Hepatocyte (in vitro differentiated cells): ENCODE results near the gene ZNF496. TPM values are rescaled to one million over a fixed set of nuclear protein-coding genes. Genes with fewer than 3 reads are reported as not detected.
"Not testable (repeated sequence)": the region's sequence is repeated elsewhere in the genome, so short reads cannot be mapped to it uniquely, and the experiment has no call there.

ENCODE experiments used
- DNase-seq: peaks from one replicate; pipeline ENCODE4 v3.0.0-alpha.2; 2016; ENCODE audit warnings: low spot score
- H2AFZ ChIP-seq: fragments of 200-600 bp; sonication (generic); 2 replicates; pipeline ENCODE4 v1.6.0; 2016; ENCODE audit warnings: antibody characterized with exemption, mild to moderate bottlenecking
- H3K27ac ChIP-seq: fragments of 200-600 bp; sonication (generic); 2 replicates; pipeline ENCODE4 v1.5.1; 2016; ENCODE audit warnings: mild to moderate bottlenecking
- H3K27me3 ChIP-seq: fragments of 200-600 bp; sonication (generic); 2 replicates; pipeline ENCODE4 v1.6.1; 2016
- H3K36me3 ChIP-seq: fragments of 200-600 bp; sonication (generic); replicated peaks from 2 replicates; pipeline ENCODE4 v1.5.1; 2016; ENCODE audit warnings: low read depth; ENCODE audit not compliant: insufficient read depth
- H3K4me1 ChIP-seq: fragments of 200-600 bp; sonication (generic); 2 replicates; pipeline ENCODE4 v1.5.1; 2016; ENCODE audit warnings: mild to moderate bottlenecking, moderate library complexity; ENCODE audit not compliant: insufficient read depth
- H3K4me2 ChIP-seq: fragments of 200-600 bp; sonication (generic); 2 replicates; pipeline ENCODE4 v1.6.0; 2016
- H3K4me3 ChIP-seq: fragments of 200-600 bp; sonication (generic); 2 replicates; pipeline ENCODE4 v1.5.1; 2016; ENCODE audit warnings: mild to moderate bottlenecking
- H3K79me2 ChIP-seq: fragments of 200-600 bp; sonication (generic); 2 replicates; pipeline ENCODE4 v1.6.0; 2017; ENCODE audit warnings: mild to moderate bottlenecking
- H3K9me2 ChIP-seq: fragments of 200-600 bp; sonication (generic); replicated peaks from 2 replicates; pipeline ENCODE4 v1.6.0; 2017; ENCODE audit warnings: mild to moderate bottlenecking; ENCODE audit not compliant: insufficient read depth
- H3K9me3 ChIP-seq: fragments of 200-600 bp; sonication (generic); 2 replicates; pipeline ENCODE4 v1.5.1; 2016; ENCODE audit warnings: low read depth, mild to moderate bottlenecking
- H4K20me1 ChIP-seq: fragments of 200-600 bp; sonication (generic); 2 replicates; pipeline ENCODE4 v1.6.0; 2016; ENCODE audit warnings: mild to moderate bottlenecking; ENCODE audit not compliant: insufficient read depth, poor library complexity, severe bottlenecking
- CTCF ChIP-seq: fragments of 200-600 bp; sonication (generic); IDR thresholded peaks from 2 replicates; pipeline ENCODE4 v1.5.1; 2016; ENCODE audit warnings: antibody characterized with exemption, mild to moderate bottlenecking; ENCODE audit not compliant: poor library complexity
- EZH2 ChIP-seq: fragments of 200-600 bp; sonication (generic); IDR thresholded peaks from 2 replicates; pipeline ENCODE4 v1.6.1; 2016; ENCODE audit warnings: antibody characterized with exemption, mild to moderate bottlenecking, borderline replicate concordance
- EZH2phosphoT487 ChIP-seq: fragments of 200-600 bp; sonication (generic); IDR thresholded peaks from one replicate; pipeline ENCODE4 v1.6.1; 2018; ENCODE audit warnings: antibody characterized with exemption, mild to moderate bottlenecking, low read depth, moderate library complexity; ENCODE audit not compliant: unreplicated experiment, severe bottlenecking
- WGBS: methylation state at CpG from one replicate; pipeline ENCODE4 v1.1.6; 2016; ENCODE audit warnings: low lambda C conversion rate; ENCODE audit errors: missing lambda C conversion rate; 5-methylcytosine and 5-hydroxymethylcytosine counted together
- polyA plus RNA-seq: library from polyadenylated mRNA; unstranded; fragments of >200 nt; fragmentation: Nextera tagmentation; extraction: Ambion mirVana; gene quantifications from 2 replicates; pipeline ENCODE4 v1.2.1, GENCODE V29; 2016
- small RNA-seq: library from RNA; depleted of rRNA; stranded (forward); fragments of <200 nt; gene quantifications from one replicate; pipeline ENCODE3, GENCODE V24; 2014
- total RNA-seq: library from RNA; depleted of rRNA; stranded (reverse); fragments of >200 nt; gene quantifications from 2 replicates; pipeline ENCODE4 v1.2.3, GENCODE V29; 2014

ZNF496 gene
- total and polyA plus RNA-seq, 2 experiments from 2014 or later = 10.5 to 16.5 TPM

DNA sequence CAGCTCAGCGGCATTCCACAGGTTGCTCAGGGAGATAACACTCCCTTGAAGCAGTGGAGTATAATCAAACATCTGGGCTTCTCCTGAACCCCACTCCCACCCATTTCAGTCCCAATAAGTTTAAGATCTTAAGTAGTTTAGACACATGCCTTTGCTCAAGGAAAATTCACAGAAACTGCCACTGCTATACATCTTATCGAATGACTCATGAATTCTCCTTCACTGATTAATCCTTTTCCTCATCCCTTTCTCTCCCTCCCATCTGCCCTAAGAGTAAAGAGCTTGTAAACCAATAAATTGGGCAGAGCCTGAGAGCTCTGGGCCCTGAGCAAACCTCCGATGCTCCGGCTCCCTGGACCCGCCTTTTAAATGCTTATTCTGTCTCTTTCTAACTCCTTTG, 65.6 kb downstream of the ZNF496 start:
- Histone ChIP-seq H3K27ac (no peak overlapping the region), H3K9me2 (no peaks in the 10 kb centered on the region), H3K9me3 (no peaks in the 10 kb centered on the region), H3K4me2 (no peak overlapping the region), H3K4me1 (no peaks in the 10 kb centered on the region), H3K27me3 (no peaks in the 10 kb centered on the region), H4K20me1 (no peaks in the 10 kb centered on the region), H2AFZ (no peak overlapping the region), H3K36me3 (no peaks in the 10 kb centered on the region), H3K4me3 (no peak overlapping the region), H3K79me2 (no peaks in the 10 kb centered on the region)
- TF ChIP-seq EZH2 (no peak), CTCF (no peak), EZH2phosphoT487 (no peak)
- 88% methylated on average over 5 of the region's 5 CpGs for WGBS
- no peak for DNase-seq

GRCh38 chr1:247255772-247256171, 75.9 kb downstream of the ZNF496 start, which contains the start of gene VN1R5:
TSS of gene VN1R5 (plus strand) at chr1:247256072.
- not testable (repeated sequence) for H3K4me2 ChIP-seq, H3K4me1 ChIP-seq, H3K27me3 ChIP-seq, DNase-seq, H4K20me1 ChIP-seq, H3K36me3 ChIP-seq, H2AFZ ChIP-seq, H3K9me2 ChIP-seq, H3K79me2 ChIP-seq, H3K9me3 ChIP-seq, H3K27ac ChIP-seq, H3K4me3 ChIP-seq
- WGBS = 91% methylated on average over 1 of the region's 1 CpG

DNA sequence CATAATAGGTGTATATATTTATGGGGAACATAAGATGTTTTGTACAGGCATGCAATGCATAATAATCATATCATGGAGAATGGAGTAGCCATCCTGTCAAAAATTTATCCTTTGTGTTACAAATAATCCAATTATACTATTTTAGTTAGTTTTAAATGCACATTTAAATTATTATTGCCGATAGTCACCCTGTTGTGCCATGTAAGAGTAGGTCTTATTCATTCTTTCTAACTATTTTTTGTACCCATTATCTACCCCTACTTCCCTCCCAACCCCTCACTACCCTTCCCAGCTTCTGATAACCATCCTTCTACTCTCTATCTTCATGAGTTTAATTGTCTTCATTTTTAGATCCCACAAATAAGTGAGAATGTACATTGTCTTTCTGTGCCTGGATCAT, 84.1 kb downstream of the ZNF496 start:
- Histone ChIP-seq H3K4me2 (no peak overlapping the region), H3K36me3 (no peaks in the 10 kb centered on the region), H3K4me1 (no peaks in the 10 kb centered on the region), H3K9me3 (no peaks in the 10 kb centered on the region), H3K27ac (no peak overlapping the region), H4K20me1 (no peaks in the 10 kb centered on the region), H3K79me2 (no peaks in the 10 kb centered on the region), H2AFZ (no peak overlapping the region), H3K4me3 (no peak overlapping the region), H3K9me2 (no peaks in the 10 kb centered on the region), H3K27me3 (no peaks in the 10 kb centered on the region)
- DNase-seq = no peak
- TF ChIP-seq CTCF (no peak), EZH2 (no peak), EZH2phosphoT487 (no peak)
- WGBS = 92% methylated on average over 1 of the region's 1 CpG

Small RNAs within 50 kb of the gene (small RNA-seq; reads per million reads assigned to genes)
- gene RF00019 = not detected

Other genes starting within 250 kb of the ZNF496 start
- 10.6 and 11.9 TPM in 2 replicates for gene ZNF669, start 227.5 kb downstream of the ZNF496 start, total RNA-seq
- 6.0 and 6.9 TPM in 2 replicates for gene ZNF669, start 227.5 kb downstream of the ZNF496 start, polyA plus RNA-seq
- gene ZNF124, start 159.8 kb downstream of the ZNF496 start, total RNA-seq = 74.2 and 108 TPM in 2 replicates
- gene ZNF124, start 159.8 kb downstream of the ZNF496 start, polyA plus RNA-seq = 6.5 and 7.0 TPM in 2 replicates
- not detected in 2 replicates for gene VN1R5, start 75.8 kb downstream of the ZNF496 start, total RNA-seq
- not detected in 2 replicates for gene VN1R5, start 75.8 kb downstream of the ZNF496 start, polyA plus RNA-seq
- 0.13 and 0.20 TPM in 2 replicates for gene NLRP3, start 84.3 kb upstream of the ZNF496 start, total RNA-seq
- not detected in 2 replicates for gene NLRP3, start 84.3 kb upstream of the ZNF496 start, polyA plus RNA-seq
- gene OR2B11, start 126.2 kb upstream of the ZNF496 start, total RNA-seq = not detected in 2 replicates
- not detected in 2 replicates for gene OR2B11, start 126.2 kb upstream of the ZNF496 start, polyA plus RNA-seq
- gene OR2C3, start 204.6 kb upstream of the ZNF496 start, total RNA-seq = not detected in 2 replicates
- not detected in 2 replicates for gene OR2C3, start 204.6 kb upstream of the ZNF496 start, polyA plus RNA-seq
- not detected in 2 replicates for gene GCSAML, start 217.3 kb upstream of the ZNF496 start, total RNA-seq
- not detected in 2 replicates for gene GCSAML, start 217.3 kb upstream of the ZNF496 start, polyA plus RNA-seq